ENCODE results near the gene CFAP299. TPM values are rescaled to one million over a fixed set of nuclear protein-coding genes. Genes with fewer than 3 reads are reported as not detected.

The CFAP299 gene
- total RNA-seq, 1 experiment from 2014 or later = not detected

DNA sequence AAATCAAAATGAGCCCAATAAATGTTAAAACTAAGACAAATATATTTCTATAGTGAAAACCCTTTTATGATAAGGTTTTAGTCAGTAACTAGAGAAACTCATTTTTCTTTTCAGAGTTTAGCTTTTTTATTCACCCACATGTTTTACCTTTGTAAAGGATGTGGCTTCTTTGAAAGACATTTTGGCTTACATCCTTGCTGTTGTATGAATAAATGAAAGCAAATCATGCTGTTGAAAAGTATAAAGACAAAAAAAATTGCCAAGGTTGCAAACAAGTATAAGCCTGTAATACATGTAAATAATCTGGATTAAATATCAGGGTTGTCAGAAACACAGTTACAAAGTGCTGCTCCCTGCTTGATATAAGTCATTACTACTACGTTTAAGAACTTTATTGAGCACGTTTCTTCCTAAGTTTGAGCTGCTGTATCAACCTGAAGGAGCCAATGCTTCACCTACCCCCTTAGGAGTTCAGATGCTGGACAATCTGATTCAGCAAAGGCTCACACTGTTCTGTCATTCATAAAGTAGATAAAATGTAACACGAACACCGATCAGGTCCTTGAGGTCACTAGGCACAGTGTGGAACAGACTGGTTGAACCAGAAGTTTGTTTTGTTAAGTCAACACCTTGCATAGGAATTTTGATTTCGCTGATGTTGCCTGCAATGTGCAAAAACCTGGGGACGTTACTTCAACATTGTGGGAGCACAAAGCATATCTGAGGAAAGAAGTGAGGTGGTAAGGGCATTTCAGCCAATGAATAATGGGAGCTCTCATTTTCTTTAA lies 373.7 kb downstream of the CFAP299 start:
- ChIA-PET RAD21 (ENCODE audit: low non-redundant PET in 1 of 2, low total read pairs in 2 of 2, uncharacterized antibody in 2 of 2, unreplicated experiment in 2 of 2) (no interaction called here), POLR2A (no interaction called here), CTCF (no interaction called here)
- H3K9me3 ChIP-seq (ENCODE audit: control insufficient read depth in 1 of 2, insufficient read depth in 1 of 2, low read depth in 1 of 2, low read length in 2 of 2) = no peaks in the 10 kb centered on the region
- no peak for ATAC-seq
- H3K9ac ChIP-seq (ENCODE audit: low read length) = no peak overlapping the region
- TF ChIP-seq SIN3A (IDR thresholded peaks at IDR 0.05; ENCODE audit: low read depth) (no peak), SRF (IDR thresholded peaks at IDR 0.05; ENCODE audit: low read depth) (no peak), YY1 (IDR thresholded peaks at IDR 0.05; ENCODE audit: extremely low read depth, insufficient replicate concordance, low read depth, low read length) (no peak), FOSL1 (IDR thresholded peaks at IDR 0.05; ENCODE audit: low read depth) (no peak), ZBTB33 (IDR thresholded peaks at IDR 0.05; ENCODE audit: extremely low read depth, insufficient replicate concordance, low read length) (no peak), POLR2AphosphoS5 (IDR thresholded peaks at IDR 0.05; ENCODE audit: low read depth, low read length) (no peak), EZH2phosphoT487 (IDR thresholded peaks at IDR 0.05; ENCODE audit: borderline replicate concordance) (no peak)
- H3K4me1 ChIP-seq (ENCODE audit: control insufficient read depth in 1 of 2, insufficient read depth in 2 of 2, low read length in 2 of 2) = no peaks in the 10 kb centered on the region
- H3K4me3 ChIP-seq (replicated peaks in 1 of 2; ENCODE audit: low read depth in 1 of 2, low read length in 2 of 2) = no peak overlapping the region
- no peaks in the 10 kb centered on the region for H3K79me2 ChIP-seq (ENCODE audit: insufficient read depth, low read length)
- H3K4me2 ChIP-seq (ENCODE audit: low read length) = no peak overlapping the region
- intact Hi-C loops (cut with micrococcal nuclease) = no loop called here
- DNase-seq (ENCODE audit: low read depth, low spot score) = no peak
- no peaks in the 10 kb centered on the region; the same call in 1 of the 2 replicates for H3K27me3 ChIP-seq (ENCODE audit: insufficient read depth, low read length)
- H4K20me1 ChIP-seq (ENCODE audit: insufficient read depth) = no peaks in the 10 kb centered on the region
- no peak overlapping the region for H2AFZ ChIP-seq (ENCODE audit: low read depth, low read length, poor library complexity, severe bottlenecking)
- no peaks in the 10 kb centered on the region for H3K36me3 ChIP-seq (ENCODE audit: control insufficient read depth in 1 of 2, insufficient read depth in 2 of 2, low read length in 2 of 2)
- no peak overlapping the region for H3K27ac ChIP-seq (ENCODE audit: low read depth, low read length)
- no peaks in the 10 kb centered on the region for H3K9me2 ChIP-seq (ENCODE audit: insufficient read depth)
- no TSS peak for BruUV-seq (replicated peaks)

Data from HCT116 (cell line).